ENCODE measurements around the gene VSIG10.
"Not testable (repeated sequence)": the region's sequence is repeated elsewhere in the genome, so short reads cannot be mapped to it uniquely, and the experiment has no call there.

Gene VSIG10

DNA sequence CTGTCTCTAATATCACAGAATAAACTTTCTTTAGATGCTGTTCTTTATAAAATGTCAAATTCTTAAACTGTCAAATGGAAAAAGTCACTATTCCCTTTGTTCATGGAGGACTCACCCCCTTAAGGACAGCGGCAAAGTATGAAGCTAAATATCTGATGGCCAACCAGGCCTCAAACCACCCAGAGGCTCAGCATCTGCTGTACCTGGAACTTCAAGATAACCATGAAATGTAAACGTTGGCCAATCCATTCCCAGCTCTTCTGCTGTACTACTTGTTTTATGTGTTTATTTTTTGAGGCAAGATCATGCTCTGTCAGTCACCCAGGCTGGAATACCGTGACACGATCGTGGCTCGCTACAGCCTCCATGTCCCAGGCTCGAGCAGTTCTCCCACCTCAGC, 71.6 kb downstream of the VSIG10 start:
- no peak for DNase-seq

DNA sequence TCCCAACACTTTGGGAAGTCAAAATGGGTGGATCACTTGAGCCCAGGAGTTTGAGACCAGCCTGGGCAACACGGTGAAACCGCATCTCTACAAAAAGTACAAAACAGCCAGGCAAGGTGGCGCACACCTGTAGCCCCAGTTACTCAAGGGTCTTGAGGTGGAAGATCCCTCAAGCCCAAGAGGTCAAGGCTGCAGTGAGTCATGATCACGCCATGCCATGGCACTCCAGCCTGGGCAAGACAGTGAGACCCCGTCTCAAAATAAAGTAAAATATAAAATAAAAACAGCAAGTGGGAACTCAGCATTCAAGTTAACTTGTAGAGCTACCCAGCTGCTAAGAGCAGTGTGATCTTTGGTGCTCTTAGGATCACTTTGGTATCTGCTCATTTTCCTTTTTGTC, 74.6 kb downstream of the VSIG10 start:
- DNase-seq, result no peak

DNA sequence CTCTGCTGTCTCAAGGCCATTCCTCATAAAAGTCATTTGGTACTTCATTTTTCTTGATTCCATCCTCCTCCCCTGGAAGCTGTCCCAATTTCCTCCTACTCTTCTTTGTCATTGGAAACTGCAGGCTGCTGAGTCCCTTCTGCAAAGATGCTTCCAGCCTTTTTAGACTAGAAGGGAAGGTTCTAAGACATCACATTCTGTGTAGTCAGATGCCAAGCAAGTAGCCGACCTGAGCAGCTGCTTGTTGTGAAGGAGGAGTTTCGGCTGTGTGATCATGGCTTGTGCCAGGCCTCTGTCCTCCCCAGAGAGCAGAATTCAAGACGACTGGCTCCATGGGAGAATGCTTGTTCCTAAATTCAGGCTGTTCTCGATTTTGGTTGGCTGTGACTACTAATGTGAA, 78.6 kb downstream of the VSIG10 start:
- DNase-seq, result no peak

DNA sequence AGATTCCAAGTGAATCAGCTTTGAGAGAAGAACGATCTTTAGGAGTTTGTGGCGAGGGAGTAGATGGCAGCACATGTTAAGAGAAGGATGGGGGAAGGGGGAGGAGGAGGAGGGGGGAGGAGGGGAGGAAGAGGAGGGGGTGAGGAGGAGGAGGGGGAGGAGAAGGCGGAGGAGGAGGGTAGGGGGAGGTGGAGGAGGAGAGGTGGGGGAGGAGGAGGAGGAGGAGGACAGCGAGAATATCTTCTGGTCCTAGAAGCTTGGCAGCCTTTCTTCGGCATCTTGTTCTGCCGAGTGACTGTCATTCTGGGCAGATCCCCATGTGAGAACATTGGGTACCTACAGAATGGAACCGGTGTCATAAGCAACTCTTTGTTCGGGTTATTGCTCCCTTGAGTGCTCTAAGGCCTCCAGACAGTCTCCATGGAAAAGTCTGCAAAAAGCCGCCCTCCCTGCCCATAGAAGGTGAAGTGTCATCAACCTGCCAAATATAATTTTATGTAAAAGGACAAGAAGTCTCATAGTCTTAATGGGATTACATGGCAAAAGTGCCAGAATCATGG, 80.4 kb downstream of the VSIG10 start:
- no peak for DNase-seq

DNA sequence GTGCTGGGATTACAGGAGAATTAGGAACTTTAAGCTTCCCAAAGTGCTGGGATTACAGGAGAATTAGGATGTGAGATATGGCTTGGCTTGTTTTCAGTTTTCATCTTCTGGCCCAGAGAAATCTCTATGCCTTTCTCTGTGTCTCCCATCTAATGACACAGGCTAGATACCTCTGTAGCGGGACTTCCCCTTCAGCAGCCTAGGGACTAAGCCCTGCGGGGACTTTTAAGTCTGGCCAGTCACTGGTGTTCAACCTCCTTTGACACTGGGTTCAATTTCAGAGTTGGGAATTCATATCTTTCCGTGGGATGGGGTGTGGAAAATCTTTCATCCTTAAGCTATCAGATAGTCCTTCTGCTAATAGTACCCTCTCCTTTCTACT, 81.1 kb downstream of the VSIG10 start:
- no peak for DNase-seq

DNA sequence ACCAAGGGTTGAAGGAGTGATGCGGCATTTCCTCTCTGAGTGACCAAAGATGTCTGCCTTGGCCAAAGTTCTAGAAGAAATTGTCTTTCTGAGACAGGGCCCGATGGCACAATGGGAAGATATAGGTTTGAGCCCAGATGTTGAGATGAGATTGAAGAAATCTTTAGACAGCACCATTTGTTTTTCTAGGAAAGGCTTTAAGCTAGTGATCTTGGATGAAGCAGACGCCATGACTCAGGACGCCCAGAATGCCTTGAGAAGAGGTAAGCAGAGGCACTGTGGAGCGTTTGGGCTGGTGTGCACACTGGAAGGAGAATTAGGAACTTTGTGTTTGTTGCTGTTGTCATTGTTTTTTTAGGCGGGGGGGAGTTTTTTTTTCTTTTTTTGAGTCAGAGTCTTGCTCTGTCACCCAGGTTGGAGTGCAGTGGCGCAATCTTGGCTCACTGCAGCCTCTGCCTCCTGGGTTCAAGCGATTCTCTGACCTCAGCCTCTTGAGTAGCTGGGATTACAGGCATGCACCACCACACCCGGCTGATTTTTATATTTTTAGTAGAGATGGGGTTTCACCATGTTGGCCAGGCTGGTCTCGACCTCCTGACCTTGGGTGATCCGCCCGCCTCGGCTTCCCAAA, 81.6 kb downstream of the VSIG10 start:
- DNase-seq, result not testable (repeated sequence)

DNA sequence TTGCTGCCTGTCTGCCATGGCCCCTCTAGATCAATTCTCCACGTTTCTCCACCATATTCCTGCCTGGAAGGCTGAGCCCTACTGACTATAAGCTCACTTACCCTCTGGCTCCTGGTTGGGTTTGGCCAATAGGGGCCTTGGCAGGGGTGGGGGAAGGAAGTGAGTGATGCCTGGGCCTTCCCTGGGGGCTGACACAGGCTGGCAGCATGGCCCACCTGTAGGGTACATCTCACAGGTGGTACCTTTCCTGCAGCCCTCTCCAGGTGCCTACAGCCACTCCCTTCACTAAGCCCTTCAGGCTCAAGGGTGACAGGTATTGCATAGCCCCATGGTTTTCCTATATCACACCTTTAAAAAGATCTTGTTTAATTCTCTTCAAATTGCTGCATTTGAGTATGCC, 83.8 kb downstream of the VSIG10 start:
- no peak for DNase-seq

DNA sequence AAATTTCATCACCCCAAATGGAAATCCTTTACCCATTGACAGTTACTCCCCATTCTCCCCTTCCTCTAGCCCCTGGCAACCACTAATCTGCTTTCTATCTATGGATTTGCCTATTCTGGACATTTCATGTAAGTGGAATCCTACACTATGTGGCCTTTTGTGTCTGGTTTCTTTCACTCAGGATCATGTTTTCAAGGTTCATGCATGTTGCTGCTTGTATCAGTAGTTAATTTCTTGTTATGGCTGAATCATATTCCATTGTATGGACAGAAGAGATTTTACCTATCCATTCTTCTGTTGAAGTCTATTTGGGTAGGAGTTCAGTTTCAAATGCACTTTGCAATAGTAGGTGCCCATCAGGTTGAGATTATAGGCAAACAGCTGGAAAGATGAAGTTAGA, 85.9 kb downstream of the VSIG10 start:
- no peak for DNase-seq

DNA sequence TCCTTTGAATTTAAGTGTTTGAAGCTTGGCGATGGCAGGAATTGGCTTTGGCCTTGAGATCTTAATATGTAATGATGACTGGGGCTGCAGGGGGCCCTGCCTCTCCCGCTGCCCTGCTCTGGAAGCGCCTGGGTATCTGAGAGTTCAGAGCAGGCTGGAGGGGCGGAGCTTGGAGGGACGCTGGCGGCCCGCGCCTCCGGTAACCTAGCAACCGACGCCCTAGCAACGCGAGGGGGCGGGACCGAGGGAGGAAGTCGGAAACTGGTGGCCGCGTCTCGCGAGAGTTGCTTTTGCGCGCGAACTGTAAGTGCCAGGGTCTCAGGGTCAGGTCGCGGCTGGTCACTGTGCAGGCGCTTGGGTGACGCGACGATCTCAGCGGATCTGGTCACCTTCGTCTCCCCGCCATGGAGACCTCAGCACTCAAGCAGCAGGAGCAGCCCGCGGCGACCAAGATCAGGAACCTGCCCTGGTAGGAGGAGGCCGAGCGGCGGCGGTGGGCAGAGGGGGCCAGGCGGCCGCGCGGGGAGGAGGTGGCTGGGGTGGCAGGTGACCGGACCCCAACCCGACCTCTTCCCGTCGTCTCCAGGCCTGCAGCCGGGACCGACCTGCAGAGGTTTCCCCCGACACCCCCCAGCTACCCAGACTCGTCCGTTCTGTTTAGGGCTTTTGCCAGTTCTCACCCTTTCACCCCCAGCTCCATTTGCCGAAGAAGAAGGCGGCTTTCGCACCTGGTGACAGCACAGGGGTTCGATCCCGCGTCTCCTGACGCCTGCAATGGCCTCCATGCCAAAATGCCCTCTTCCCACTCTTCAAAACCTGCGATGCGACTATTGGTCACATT, 87.2 kb downstream of the VSIG10 start, which contains the start of gene RFC5:
Gene RFC5 (plus strand): TSS at position 280 of the 841 bp plus-strand sequence. CDS start 125 bp downstream, at position 405.
- peak; percentile 45 for DNase-seq

DNA sequence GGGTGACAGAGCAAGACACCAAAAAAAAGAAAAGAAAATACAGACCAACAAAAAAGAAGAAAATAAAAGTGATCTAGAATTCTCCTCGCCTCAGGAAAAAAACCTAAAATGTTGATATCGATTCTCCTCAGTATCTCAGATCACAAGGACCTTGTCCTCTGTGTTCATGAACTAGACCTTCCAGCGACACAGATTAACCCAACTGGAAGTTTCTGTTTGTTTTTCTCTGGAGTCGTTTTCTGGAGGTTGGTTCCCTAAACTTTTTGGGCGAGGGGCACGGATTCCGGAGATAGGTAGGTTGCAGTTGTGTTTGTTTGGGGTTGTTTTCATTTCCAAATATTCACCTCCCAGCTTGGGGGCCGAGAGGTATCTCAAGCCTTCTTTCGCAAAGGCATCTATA, 87.9 kb downstream of the VSIG10 start:
- no peak for DNase-seq

DNA sequence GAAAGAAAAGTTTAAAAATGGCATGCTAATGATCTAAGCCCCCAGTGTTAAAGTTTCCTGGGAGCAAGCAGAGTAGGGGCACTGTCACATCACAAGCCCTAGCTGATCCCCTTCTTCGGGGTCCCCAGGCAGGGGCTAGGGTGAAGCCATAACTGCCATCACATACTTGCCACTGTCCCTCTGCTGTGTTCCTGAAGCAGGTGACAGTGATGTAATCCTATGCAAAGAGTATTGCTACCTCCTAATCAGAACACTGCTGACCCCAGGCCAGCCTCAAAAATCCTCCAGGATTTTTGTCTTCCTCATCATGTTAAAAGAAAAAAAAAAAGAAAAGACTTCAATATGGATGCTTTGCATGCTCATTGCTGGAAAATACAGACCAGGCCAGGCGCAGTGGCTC, 88.5 kb downstream of the VSIG10 start:
- DNase-seq, result no peak
